NCI-H748 (cell line): ENCODE results near the gene DOHH.

Experiments used
- DNase-seq: peaks from one replicate; lab custom pipeline; 2025; ENCODE audit not compliant: unreplicated experiment; lab: John Stamatoyannopoulos, UW

Gene DOHH

GRCh38 chr19:3504735-3505134, 4.3 kb upstream of the DOHH start:
- DNase-seq, result no peak

DNA sequence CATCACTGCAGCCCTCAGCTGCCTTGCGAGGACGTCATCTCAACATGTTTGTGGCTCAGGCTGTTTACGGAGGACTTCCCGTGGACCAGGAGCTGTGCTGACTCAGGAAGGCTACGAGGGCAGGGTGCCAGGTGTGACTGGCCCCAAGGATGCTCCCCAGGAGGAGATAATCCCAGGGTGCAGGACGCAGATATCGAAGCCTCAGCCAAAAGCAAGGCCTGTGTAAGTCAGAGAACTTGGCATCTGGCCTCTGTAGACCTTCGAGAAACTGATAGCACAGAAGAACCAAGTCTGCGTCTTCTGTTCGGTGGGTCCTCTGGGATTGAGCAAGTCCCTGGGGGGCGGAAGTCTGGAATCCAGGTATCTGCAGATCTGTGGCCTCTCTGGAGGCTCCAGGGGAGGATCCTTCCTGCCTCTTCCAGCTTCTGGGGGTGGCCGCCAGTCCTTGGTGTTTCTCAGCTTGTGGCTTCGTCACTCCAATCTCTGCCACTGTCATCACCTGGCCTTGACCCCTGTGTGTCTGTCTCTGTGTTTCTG, 2.6 kb upstream of the DOHH start:
- DNase-seq, result no peak

GRCh38 chr19:3501780-3502179, 1.3 kb upstream of the DOHH start:
- DNase-seq, result no peak

DNA sequence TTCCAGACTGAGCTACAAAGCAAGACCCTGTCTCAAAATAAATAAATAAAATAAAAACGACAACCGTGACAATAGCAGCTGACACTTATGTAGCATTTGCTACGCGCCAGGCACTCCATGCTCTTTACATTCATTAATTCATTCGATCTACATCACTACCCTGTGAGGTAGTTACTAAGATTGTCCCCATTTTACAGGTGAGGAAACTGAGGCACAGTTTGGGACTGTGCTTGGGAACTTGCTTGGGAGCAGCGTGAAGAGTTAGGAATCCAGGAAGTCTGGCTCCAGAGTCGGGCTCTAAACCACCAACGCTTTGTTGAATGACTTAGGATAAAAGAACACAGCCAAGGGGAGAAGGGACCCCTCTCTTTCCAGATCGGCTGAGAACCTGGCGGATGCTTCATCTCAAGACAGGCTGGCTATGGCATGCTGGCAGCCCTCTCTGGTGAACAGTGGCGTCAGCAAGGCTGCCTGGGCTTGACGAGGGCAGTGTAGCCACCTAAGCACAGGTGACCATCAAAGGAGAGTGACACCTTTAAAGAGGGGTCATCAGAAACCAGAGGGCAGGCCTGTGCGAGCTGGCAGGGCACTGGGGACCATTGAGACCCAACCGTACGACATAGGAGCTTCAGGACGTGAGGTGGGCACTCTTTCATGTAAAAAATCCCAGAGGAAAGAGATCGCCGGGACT, 591 bp downstream of the DOHH start:
- DNase-seq, result peak; percentile 6

DNA sequence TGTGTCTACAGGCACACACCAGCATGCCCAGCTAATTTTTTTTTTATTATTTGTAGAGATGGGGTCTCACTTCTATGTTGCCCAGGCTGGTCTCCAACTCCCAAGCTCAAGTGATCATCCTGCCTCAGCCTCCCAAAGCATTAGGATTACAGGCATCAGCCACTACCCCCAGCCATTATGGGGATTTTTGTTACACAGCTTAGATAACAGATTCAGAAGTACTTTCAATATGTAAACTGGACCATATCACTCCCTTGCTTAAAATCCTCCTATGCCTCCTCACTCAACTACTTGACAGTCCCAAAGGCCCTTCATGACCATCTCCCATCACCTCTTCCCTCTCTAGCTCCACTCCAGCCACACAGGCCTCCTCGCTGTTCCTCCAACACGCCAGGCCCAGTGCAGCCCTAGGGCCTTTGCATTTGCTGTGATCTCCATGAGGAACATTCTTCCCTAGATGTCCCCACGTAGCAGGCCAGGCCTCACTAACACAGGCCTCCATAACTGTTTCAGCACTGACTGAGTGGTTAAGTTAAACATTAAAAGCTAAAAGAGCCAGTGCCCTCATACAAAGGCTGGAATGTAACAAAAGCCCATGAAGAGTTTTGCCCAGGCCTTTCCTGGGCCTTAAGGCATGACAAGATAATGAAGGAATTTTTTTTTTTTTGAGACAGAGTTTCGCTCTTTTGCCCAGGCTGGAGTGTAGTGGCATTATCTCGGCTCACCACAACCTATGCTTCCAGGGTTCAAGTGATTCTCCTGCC, 2.5 kb downstream of the DOHH start:
- DNase-seq, result no peak

- no peak for DNase-seq
These were observed 3.8 kb downstream of the DOHH start for GRCh38 chr19:3496392-3497273.

DNA sequence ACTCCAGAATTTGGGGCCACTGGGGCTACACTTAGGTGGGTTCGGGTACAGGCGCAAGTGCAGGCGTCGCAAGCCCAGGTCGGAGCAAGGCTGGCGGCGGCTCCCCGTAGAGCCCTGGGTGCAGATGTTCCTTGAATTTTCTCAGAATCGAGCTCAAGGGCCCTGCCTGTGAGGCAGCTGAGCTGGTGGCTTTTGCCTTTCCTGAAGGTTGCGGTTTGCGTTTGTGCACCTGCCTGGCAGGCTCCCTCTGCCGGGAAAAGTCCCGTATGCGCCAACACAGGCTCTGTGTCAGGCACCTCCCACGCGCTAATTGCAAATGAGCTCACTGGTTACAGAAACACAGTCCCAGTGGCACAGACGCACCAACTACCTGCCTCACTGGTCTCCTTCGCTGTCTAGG, 5.9 kb downstream of the DOHH start:
- DNase-seq, result no peak

DNA sequence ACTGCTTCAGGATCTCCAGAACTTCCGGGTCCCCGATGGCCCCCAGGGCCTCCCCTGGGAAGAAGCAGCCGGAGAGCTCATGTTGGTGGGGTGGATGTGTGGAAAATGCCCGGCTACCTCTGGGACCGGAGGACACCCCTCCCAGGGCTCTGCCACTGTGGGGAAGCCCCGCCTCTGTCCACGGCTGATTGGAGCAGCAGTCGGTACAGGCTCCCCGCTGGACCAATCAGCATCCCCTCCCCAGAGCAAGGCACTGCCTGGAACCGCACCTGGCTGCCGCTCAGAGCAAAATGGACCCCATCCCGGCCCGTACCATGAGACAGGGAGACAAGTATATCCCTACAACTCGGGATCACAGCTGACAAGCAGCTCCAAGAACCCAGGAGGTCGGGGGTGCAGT, 6.4 kb downstream of the DOHH start:
- no peak for DNase-seq

DNA sequence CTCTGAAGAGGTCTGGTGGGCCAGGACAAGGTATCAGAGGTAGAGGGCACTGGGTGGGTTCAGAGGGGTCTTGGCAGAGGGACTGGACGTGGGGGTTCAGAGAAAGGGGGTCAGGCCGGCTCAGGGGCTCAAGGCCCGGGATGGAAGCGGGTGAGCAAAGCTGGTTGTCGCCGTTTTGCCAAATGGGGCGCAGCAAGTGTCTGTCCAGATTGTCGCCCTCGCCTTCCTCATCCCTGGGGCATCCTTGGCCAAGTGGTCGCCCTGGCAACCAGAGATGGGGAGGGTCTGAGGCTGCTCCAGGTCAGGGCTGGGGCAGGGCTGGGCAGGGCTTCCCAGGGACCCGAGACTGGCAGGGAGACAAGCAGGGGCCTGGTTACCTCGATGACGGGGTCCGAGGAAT, 6.8 kb downstream of the DOHH start:
- DNase-seq, result no peak

- no peak for DNase-seq
These were observed 7.6 kb downstream of the DOHH start for GRCh38 chr19:3492919-3493318.

DNA sequence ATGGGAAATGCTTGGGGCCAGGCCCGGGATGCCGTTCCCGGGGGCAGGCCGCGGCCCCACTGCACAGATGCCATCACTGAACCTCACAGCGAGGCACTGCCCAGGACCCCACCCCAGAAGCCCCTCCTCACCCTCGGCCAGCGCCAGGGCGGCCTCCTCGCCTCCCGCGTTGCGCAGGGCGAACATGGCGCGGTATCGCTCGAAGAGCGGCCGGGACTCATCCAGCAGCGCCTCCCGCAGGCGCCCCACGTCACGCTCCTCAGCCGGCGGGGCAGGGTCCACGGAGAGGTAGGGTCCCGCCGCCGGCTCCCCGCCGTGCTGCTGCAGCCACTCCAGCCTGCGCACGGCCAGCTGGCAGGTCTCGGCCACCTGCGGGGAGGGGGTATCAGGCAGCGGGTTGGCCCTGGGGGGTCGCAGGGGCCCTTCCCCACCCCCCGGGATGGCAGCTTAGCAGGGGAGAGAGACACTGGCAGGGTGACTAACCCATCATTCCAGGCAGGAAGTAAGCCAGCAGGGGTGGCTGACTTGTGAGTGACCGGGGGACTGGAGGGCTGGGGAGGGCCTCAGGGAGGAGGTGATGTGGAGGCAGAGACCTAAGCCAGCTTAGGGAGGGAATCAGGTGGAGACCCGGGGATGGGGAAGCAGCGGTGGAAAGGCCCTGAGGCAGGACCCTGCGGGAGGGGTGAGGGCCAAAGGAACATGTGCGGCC, 8.2 kb downstream of the DOHH start:
- no peak for DNase-seq

DNA sequence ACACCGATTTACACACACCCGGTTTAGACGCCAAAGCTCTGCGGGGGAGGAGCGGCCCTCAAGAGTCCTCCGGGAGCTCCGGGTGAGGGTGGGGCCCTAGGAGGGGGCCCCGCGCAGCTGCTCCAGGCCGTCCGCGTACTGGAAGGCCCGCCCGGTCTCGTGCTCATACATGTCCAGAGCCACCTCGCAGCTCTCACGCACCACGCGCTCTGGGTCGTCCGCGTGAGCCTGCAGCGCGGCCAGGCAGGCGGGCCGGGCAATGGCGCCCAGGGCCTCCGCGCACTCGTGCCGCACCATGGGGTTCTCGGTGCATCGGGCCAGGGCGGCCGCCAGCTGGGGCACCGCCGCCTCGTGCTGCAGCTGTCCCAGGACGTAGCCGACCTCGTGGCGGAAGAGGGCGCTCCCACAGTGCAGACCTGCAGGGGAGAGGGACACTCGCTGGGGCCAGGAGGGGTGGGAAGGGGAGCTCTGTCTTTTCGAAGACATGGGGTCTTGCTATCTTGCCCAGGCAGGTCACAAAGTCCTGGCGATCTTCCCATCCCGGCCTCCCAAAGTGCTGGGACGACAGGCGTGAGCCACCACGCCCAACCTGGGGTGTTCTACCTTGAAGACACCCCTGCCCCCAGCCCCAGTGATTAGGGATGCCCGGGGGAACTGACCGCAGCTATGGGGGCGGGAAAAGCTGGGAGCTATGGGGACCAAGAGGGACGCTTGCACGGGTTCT, 8.9 kb downstream of the DOHH start:
- DNase-seq, result no peak

- peak; percentile 51 for DNase-seq
These were observed 17.2 kb downstream of the DOHH start, which contains the start of gene SMIM44 for GRCh38 chr19:3483226-3483628. TSS of gene SMIM44 (minus strand) at chr19:3483441. CDS start at chr19:3483403, 38 bp downstream.

DNA sequence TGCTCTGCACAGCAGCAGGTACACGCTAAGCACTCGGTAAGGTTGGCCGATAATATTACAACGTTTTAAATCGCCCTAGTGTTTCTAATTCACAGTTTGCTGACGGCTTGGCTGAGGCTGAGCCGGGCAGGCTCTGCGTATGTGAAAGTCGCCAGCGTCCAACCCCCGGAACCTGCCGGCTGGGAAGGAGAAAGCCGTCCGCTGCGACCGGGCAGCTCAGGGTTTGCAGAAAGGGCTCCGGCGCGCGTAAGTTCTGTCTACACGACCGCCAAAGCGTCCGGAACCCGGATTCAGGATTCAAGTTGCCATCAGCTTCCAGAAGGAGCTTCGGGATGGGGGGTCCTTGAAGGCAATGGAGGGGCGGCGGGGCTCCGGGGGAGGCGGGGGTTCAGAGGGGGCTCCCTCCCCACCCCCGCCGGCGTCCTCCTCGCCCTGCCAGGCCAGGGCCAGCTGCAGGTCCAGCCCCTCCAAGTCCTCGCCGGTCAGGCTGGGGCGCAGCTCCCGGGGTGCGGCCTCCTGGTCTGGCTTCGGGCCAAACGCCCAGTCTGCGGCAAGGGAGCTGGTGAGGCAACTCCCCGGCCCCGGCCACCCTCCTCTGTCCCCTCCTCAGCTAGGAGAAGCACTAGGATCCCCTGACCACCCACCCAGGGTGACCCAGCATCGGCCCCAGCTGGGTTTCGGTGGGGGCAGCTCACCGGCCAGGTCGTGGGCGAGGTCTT, 17.8 kb downstream of the DOHH start:
- peak; percentile 51 for DNase-seq

GRCh38 chr19:3481241-3482090, 19.0 kb downstream of the DOHH start:
- DNase-seq, result no peak

DNA sequence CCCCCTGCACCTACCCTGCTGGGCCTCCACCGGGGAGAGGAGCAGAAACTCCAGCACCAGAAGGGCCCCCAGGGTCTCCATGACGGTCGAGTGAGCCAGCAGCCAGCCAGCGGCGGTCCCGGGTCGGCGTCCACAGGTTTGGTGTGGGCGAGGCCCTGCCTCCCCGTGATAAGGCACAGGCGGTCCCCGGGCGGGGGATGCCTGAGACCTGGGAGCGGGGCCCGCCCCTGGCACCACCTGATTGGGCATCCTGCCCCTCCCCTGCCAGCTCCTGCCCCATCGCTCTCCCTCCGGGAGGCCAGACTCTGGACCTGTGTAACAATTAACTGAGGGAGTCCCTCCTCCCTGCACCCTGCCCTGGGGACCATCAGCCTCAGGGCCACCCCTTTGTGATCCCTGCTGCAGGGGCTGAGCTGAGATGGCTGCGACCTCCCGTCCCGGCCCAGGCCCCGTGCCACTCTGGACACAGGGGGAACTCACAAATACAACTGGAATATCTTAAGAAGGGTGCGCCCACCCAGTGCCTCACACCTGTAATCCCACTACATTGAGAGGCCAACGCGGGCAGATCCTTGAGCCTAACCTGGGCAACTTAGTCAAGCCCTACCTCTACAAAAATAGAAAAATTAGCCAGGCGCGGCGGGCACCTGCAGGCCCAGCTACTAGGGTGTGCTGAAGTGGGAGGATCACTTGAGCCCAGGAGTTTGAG, 19.9 kb downstream of the DOHH start, which contains the start of gene SMIM24:
Gene SMIM24, minus strand, starts transcription at position 143 of the 709 bp plus-strand sequence. Its CDS starts 62 bp downstream, at position 81.
- no peak for DNase-seq

- DNase-seq, result peak; percentile 27
These were observed 20.6 kb downstream of the DOHH start for GRCh38 chr19:3479834-3480215.
